HepG2 (cell line): ENCODE measurements around the gene RCBTB1. TPM values are rescaled to one million over a fixed set of nuclear protein-coding genes. Genes with fewer than 3 reads are reported as not detected.

Experiments used
- BHLHE40 ChIP-seq: IDR thresholded peaks from 2 replicates; pipeline ENCODE4 v1.6.1; 2011; ENCODE audit warnings: low read length, improper control_type of control experiment
- CBX5 ChIP-seq: sonication (generic); formaldehyde crosslinking; IDR thresholded peaks from 2 replicates; pipeline ENCODE4 v1.4.0; 2020; ENCODE audit warnings: missing genetic modification reagents, borderline replicate concordance
- DPF2 ChIP-seq: sonication (generic); formaldehyde crosslinking; IDR thresholded peaks from 2 replicates; pipeline ENCODE4 v1.4.0; 2020; ENCODE audit warnings: mild to moderate bottlenecking, low read depth, missing genetic modification reagents, borderline replicate concordance
- ELF3 ChIP-seq: IDR thresholded peaks from 2 replicates; pipeline ENCODE4 v1.6.1; 2016; ENCODE audit warnings: missing genetic modification reagents, missing compliant biosample characterization
- ERF ChIP-seq: IDR thresholded peaks from 2 replicates; pipeline ENCODE4 v1.6.1; 2018; ENCODE audit warnings: missing biosample characterization, missing genetic modification reagents
- FOXJ3 ChIP-seq: sonication (generic); formaldehyde crosslinking; IDR thresholded peaks from 2 replicates; pipeline ENCODE4 v1.4.0; 2020; ENCODE audit warnings: missing genetic modification reagents, mild to moderate bottlenecking, borderline replicate concordance
- GATAD2A ChIP-seq: IDR thresholded peaks from 2 replicates; pipeline ENCODE4 v1.6.1; 2016
- HOXA5 ChIP-seq: sonication (generic); formaldehyde crosslinking; IDR thresholded peaks from 2 replicates; pipeline ENCODE4 v1.4.0; 2020; ENCODE audit warnings: missing genetic modification reagents
- IKZF5 ChIP-seq: IDR thresholded peaks from 2 replicates; pipeline ENCODE4 v1.6.1; 2018; ENCODE audit warnings: missing genetic modification reagents, mild to moderate bottlenecking, missing compliant biosample characterization
- ISL2 ChIP-seq: sonication (generic); formaldehyde crosslinking; IDR thresholded peaks from 2 replicates; pipeline ENCODE4 v1.5.0; 2020; ENCODE audit warnings: missing genetic modification reagents
- MYPOP ChIP-seq: sonication (generic); formaldehyde crosslinking; IDR thresholded peaks from 2 replicates; pipeline ENCODE4 v1.8.1; 2023; ENCODE audit warnings: mild to moderate bottlenecking, moderate library complexity, missing genetic modification reagents
- RAD21 ChIP-seq: fragments of 450-650 bp; formaldehyde crosslinking; IDR thresholded peaks from 2 replicates; pipeline ENCODE4 v1.5.0; 2020; ENCODE audit warnings: mild to moderate bottlenecking
- SAP130 ChIP-seq: IDR thresholded peaks from 2 replicates; pipeline ENCODE4 v1.6.1; 2016; ENCODE audit warnings: low read depth
- SOX13 ChIP-seq, 3 experiments: fragments of 450-650 bp in 1 of 3; sonication (generic) in 1 of 3; formaldehyde crosslinking in 1 of 3; IDR thresholded peaks in 2 of 3; conservative IDR thresholded peaks in 1 of 3; 2 replicates each; pipeline versions ENCODE4 v1.5.0 to v1.6.1; 2016 to 2020; ENCODE audit warnings: antibody characterized with exemption in 1 of 3, mild to moderate bottlenecking in 1 of 3, missing compliant biosample characterization in 1 of 3, missing genetic modification reagents in 1 of 3, moderate library complexity in 1 of 3
- SOX5 ChIP-seq: IDR thresholded peaks from 2 replicates; pipeline ENCODE4 v1.6.1; 2016; ENCODE audit warnings: borderline replicate concordance
- STAG1 ChIP-seq: sonication (generic); formaldehyde crosslinking; IDR thresholded peaks from 2 replicates; pipeline ENCODE4 v1.4.0; 2020; ENCODE audit warnings: missing genetic modification reagents
- THRA ChIP-seq: sonication (generic); formaldehyde crosslinking; IDR thresholded peaks from 2 replicates; pipeline ENCODE4 v1.4.0; 2020; ENCODE audit warnings: missing genetic modification reagents, borderline replicate concordance
- TMF1 ChIP-seq: sonication (generic); formaldehyde crosslinking; IDR thresholded peaks from 2 replicates; pipeline ENCODE4 v1.8.1; 2022; ENCODE audit warnings: low read depth, missing genetic modification reagents
- XRCC5 ChIP-seq: fragments of 200-400 bp; formaldehyde crosslinking; optimal IDR thresholded peaks from 2 replicates; pipeline ENCODE3; 2017; ENCODE audit warnings: mild to moderate bottlenecking, low read length
- YY1 ChIP-seq: IDR thresholded peaks from 2 replicates; pipeline ENCODE4 v1.6.1; 2011; ENCODE audit warnings: low read length, low read depth, moderate library complexity, mild to moderate bottlenecking; ENCODE audit not compliant: insufficient read depth, insufficient replicate concordance
- ZNF224 ChIP-seq: sonication (generic); formaldehyde crosslinking; IDR thresholded peaks from 2 replicates; pipeline ENCODE4 v1.5.0; 2020; ENCODE audit warnings: mild to moderate bottlenecking, missing genetic modification reagents
- ZNF329 ChIP-seq: sonication (generic); formaldehyde crosslinking; IDR thresholded peaks from 2 replicates; pipeline ENCODE4 v1.9.0; 2021; ENCODE audit warnings: low read depth, mild to moderate bottlenecking, missing genetic modification reagents
- ZNF501 ChIP-seq: sonication (generic); formaldehyde crosslinking; IDR thresholded peaks from 2 replicates; pipeline ENCODE4 v1.5.1; 2020; ENCODE audit warnings: mild to moderate bottlenecking, moderate library complexity, missing genetic modification reagents
- ZNF644 ChIP-seq: IDR thresholded peaks from 2 replicates; pipeline ENCODE4 v1.6.1; 2016; ENCODE audit warnings: low read depth
- ZNF704 ChIP-seq: sonication (generic); formaldehyde crosslinking; IDR thresholded peaks from 2 replicates; pipeline ENCODE4 v1.8.1; 2023; ENCODE audit warnings: mild to moderate bottlenecking, inconsistent platforms, moderate library complexity, missing genetic modification reagents, borderline replicate concordance
- polyA plus RNA-seq, 8 experiments: library from polyadenylated mRNA; depleted of rRNA in 3 of 8; stranded (reverse) in 7 of 8; unstranded in 1 of 8; fragments of >200 nt; fragmentation: Illumina TruSeq in 4 of 8; extraction: Trizol in 4 of 8; gene quantifications; 2 replicates each; pipeline versions ENCODE4 v1.2.1 to v1.2.3, GENCODE V29; 2011 to 2016; ENCODE audit warnings: low read depth in 4 of 8, missing spikeins in 1 of 8, mixed read lengths in 1 of 8; ENCODE audit not compliant: insufficient read depth in 1 of 8
- total RNA-seq, 5 experiments: library from RNA; depleted of rRNA; stranded (reverse); fragments of >200 nt; fragmentation: Illumina TruSeq; extraction: Trizol; gene quantifications; 2 replicates each; pipeline ENCODE4 v1.2.3, GENCODE V29; 2016; ENCODE audit warnings: low read depth in 1 of 5

RCBTB1 gene
- total and polyA plus RNA-seq, 2 of the 13 experiments (the other 11 are each of a cell fraction or from before 2014, with no cell fraction given) = 13.4 to 21.6 TPM

DNA sequence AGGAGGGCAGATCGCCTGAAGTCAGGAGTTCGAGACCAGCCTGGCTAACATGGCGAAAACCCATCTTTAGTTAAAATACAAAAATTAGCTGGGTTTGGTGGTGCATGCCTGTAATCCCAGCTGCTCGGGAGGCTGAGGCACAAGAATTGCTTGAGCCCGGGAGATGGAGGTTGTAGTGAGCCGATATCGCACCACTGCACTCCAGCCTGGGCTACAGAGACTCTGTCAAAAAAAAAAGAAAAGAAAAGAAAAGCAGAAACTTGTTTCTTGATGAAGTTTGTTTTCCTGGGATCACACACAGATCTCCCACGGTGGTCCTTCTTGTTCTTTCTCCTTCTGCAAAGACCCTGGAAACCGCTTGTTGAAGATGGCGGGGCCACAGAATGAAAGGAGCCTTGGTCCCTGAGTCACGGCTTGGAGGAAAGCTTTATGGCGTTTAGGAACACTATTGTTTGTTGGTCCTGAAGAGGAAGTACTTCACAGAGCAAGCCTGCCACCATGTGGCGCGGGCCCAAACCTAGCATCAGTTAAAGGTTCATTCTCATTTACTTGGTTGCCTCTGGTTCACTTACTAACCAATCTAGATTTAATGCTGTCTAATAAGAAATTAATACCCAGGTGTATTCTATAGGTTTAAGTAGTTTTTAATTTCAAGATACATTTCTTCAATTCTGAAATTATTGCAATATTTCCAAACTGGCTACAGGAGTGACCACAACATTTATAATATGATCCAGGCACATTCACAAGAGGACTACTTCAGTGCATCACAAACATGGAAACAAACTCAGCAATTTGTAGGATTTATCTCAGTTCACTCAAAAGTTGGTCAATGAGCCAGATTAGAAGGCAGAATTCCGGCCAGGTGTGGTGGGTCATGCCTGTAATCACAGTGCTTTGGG lies 21.6 kb upstream of the RCBTB1 start (continued):
- TF ChIP-seq YY1 (peak; percentile 38), ELF3 (CRISPR knock-in tag) (0 out of 2 replicates have a peak, but pooled peaks have one; percentile 16), CBX5 (CRISPR knock-in tag) (no peak), ISL2 (CRISPR knock-in tag) (0 out of 2 replicates have a peak, but pooled peaks have one; percentile 17), ZNF501 (CRISPR knock-in tag) (peak; percentile 51; the same call in 1 of the 2 replicates), SOX13 (IDR thresholded peaks at IDR 0.05) (no peak), SOX13 (CRISPR knock-in tag; conservative IDR thresholded peaks at IDR 0.05 in 1 of 2, IDR thresholded peaks at IDR 0.05 in 1 of 2) (peak in 1 of 2 experiments; percentile 51; a peak in 1 of 4 replicates), ZNF329 (CRISPR knock-in tag) (0 out of 2 replicates have a peak, but pooled peaks have one; percentile 29), FOXJ3 (CRISPR knock-in tag) (peak; percentile 21; the same call in 1 of the 2 replicates), ZNF644 (CRISPR knock-in tag) (0 out of 2 replicates have a peak, but pooled peaks have one; percentile 9), ZNF224 (no peak), THRA (CRISPR knock-in tag) (0 out of 2 replicates have a peak, but pooled peaks have one; percentile 14), GATAD2A (CRISPR knock-in tag) (peak; percentile 66), BHLHE40 (0 out of 2 replicates have a peak, but pooled peaks have one; percentile 30), HOXA5 (CRISPR knock-in tag) (peak; percentile 71; the same call in 1 of the 2 replicates), ZNF704 (CRISPR knock-in tag) (no peak), ERF (CRISPR knock-in tag) (peak; percentile 71; the same call in 1 of the 2 replicates), RAD21 (CRISPR knock-in tag) (peak; percentile 88), XRCC5 (peak; percentile 35), STAG1 (peak; percentile 97), MYPOP (CRISPR knock-in tag) (peak; percentile 28; the same call in 1 of the 2 replicates), IKZF5 (peak; percentile 62), SAP130 (CRISPR knock-in tag) (peak; percentile 50; the same call in 1 of the 2 replicates), SOX5 (CRISPR knock-in tag) (peak; percentile 24; the same call in 1 of the 2 replicates), DPF2 (CRISPR knock-in tag) (no peak), TMF1 (no peak)
